ENCODE data around the gene TMEM59L. TPM values are rescaled to one million over a fixed set of nuclear protein-coding genes. Genes with fewer than 3 reads are reported as not detected.

The TMEM59L gene
- total and polyA plus RNA-seq, 2 of the 13 experiments (the other 11 are each of a cell fraction or from before 2014, with no cell fraction given): 0.97 to 5.5 TPM

- TF ChIP-seq ZNF816 (CRISPR knock-in tag; IDR thresholded peaks at IDR 0.05; ENCODE audit: borderline replicate concordance) (no peak), TFDP2 (CRISPR knock-in tag; IDR thresholded peaks at IDR 0.05) (0 out of 2 replicates have a peak, but pooled peaks have one; percentile 17), ZNF576 (CRISPR knock-in tag; IDR thresholded peaks at IDR 0.05) (no peak), HNRNPUL1 (IDR thresholded peaks at IDR 0.05; ENCODE audit: low read depth, low read length) (no peak), NCOR1 (IDR thresholded peaks at IDR 0.05; ENCODE audit: borderline replicate concordance, low read length) (peak; percentile 38; the same call in 1 of the 2 replicates), NFRKB (IDR thresholded peaks at IDR 0.05) (no peak), ARID2 (CRISPR knock-in tag; IDR thresholded peaks at IDR 0.05; ENCODE audit: borderline replicate concordance) (no peak), ZNF749 (CRISPR knock-in tag; IDR thresholded peaks at IDR 0.05; ENCODE audit: borderline replicate concordance) (0 out of 2 replicates have a peak, but pooled peaks have one; percentile 15), GZF1 (CRISPR knock-in tag; IDR thresholded peaks at IDR 0.05) (no peak), ZNF484 (CRISPR knock-in tag; IDR thresholded peaks at IDR 0.05; ENCODE audit: borderline replicate concordance, low read depth) (no peak), ZNF160 (CRISPR knock-in tag; IDR thresholded peaks at IDR 0.05) (0 out of 2 replicates have a peak, but pooled peaks have one; percentile 4), POLR2G (IDR thresholded peaks at IDR 0.05; ENCODE audit: low read depth, low read length) (peak; percentile 55; the same call in 1 of the 2 replicates), ZNF792 (CRISPR knock-in tag; IDR thresholded peaks at IDR 0.05) (0 out of 2 replicates have a peak, but pooled peaks have one; percentile 44), ZFAT (CRISPR knock-in tag; conservative IDR thresholded peaks at IDR 0.05) (no peak), ZNF281 (CRISPR knock-in tag; IDR thresholded peaks at IDR 0.05; ENCODE audit: borderline replicate concordance) (peak; percentile 40; the same call in 1 of the 2 replicates), KDM2A (CRISPR knock-in tag; IDR thresholded peaks at IDR 0.05; ENCODE audit: borderline replicate concordance, low read depth) (0 out of 2 replicates have a peak, but pooled peaks have one; percentile 37), EZH2 (conservative IDR thresholded peaks at IDR 0.05; ENCODE audit: low read depth, low read length) (no peak), RNF2 (conservative IDR thresholded peaks at IDR 0.05; ENCODE audit: low read depth) (no peak), SALL1 (CRISPR knock-in tag; IDR thresholded peaks at IDR 0.05) (no peak), SMARCE1 (IDR thresholded peaks at IDR 0.05; ENCODE audit: borderline replicate concordance) (no peak), ZNF879 (CRISPR knock-in tag; IDR thresholded peaks at IDR 0.05) (no peak), ZNF563 (CRISPR knock-in tag; IDR thresholded peaks at IDR 0.05) (peak; percentile 78; the same call in 1 of the 2 replicates)
- TF ChIP-seq, protein P1, sequence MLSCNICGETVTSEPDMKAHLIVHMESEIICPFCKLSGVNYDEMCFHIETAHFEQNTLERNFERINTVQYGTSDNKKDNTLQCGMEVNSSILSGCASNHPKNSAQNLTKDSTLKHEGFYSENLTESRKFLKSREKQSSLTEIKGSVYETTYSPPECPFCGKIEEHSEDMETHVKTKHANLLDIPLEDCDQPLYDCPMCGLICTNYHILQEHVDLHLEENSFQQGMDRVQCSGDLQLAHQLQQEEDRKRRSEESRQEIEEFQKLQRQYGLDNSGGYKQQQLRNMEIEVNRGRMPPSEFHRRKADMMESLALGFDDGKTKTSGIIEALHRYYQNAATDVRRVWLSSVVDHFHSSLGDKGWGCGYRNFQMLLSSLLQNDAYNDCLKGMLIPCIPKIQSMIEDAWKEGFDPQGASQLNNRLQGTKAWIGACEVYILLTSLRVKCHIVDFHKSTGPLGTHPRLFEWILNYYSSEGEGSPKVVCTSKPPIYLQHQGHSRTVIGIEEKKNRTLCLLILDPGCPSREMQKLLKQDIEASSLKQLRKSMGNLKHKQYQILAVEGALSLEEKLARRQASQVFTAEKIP (CRISPR knock-in tag; IDR thresholded peaks at IDR 0.05; ENCODE audit: borderline replicate concordance): no peak
- TF ChIP-seq, protein P2, sequence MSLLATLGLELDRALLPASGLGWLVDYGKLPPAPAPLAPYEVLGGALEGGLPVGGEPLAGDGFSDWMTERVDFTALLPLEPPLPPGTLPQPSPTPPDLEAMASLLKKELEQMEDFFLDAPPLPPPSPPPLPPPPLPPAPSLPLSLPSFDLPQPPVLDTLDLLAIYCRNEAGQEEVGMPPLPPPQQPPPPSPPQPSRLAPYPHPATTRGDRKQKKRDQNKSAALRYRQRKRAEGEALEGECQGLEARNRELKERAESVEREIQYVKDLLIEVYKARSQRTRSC (CRISPR knock-in tag; IDR thresholded peaks at IDR 0.05; ENCODE audit: low read depth): no peak
Measured at GRCh38 chr19:18605546-18606280, 7.0 kb upstream of the TMEM59L start (continued).
